T-helper 2 cell treated with Interferon-gamma antibody and Interleukin-4, amounts not matched to agents 100 ng/mL and 5 ng/mL, for 36 hours (primary cell): ENCODE results near the gene TEAD4. TPM values are rescaled to one million over a fixed set of nuclear protein-coding genes. Genes with fewer than 3 reads are reported as not detected.

Experiments used
- intact Hi-C: fragments of 100-400 bp; cut with micrococcal nuclease; formaldehyde crosslinking; loops from one replicate; pipeline ENCODE4 v1.15.1; 2023
- total RNA-seq: library from RNA; stranded (reverse); gene quantifications from 2 replicates; pipeline ENCODE4 v1.2.3, GENCODE V29; 2022

TEAD4 gene
- total RNA-seq, 1 donor from 2014 or later: 1.8 TPM

- intact Hi-C loops: no loop called here
Measured at GRCh38 chr12:2960390-2960956, 1.3 kb downstream of the TEAD4 start.

- intact Hi-C loops: no loop called here
Measured at GRCh38 chr12:2960996-2961616, 1.9 kb downstream of the TEAD4 start.

- intact Hi-C loops: no loop called here
Measured at GRCh38 chr12:2961705-2962104, 2.5 kb downstream of the TEAD4 start.

GRCh38 chr12:2963154-2963759, 4.1 kb downstream of the TEAD4 start:
- intact Hi-C loops: no loop called here

- intact Hi-C loops: no loop called here
Measured at GRCh38 chr12:2963760-2964292, 4.6 kb downstream of the TEAD4 start.

GRCh38 chr12:2967651-2968050, 8.5 kb downstream of the TEAD4 start:
- intact Hi-C loops: no loop called here

- intact Hi-C loops: no loop called here
Measured at GRCh38 chr12:2970744-2971143, 11.5 kb downstream of the TEAD4 start.

- intact Hi-C loops: no loop called here
Measured at GRCh38 chr12:2973566-2973965, 14.4 kb downstream of the TEAD4 start.

GRCh38 chr12:2974560-2974971, 15.4 kb downstream of the TEAD4 start:
- intact Hi-C loops: no loop called here

GRCh38 chr12:2976581-2976996, 17.4 kb downstream of the TEAD4 start:
- intact Hi-C loops: no loop called here

GRCh38 chr12:2977776-2978175, 18.6 kb downstream of the TEAD4 start:
- intact Hi-C loops: no loop called here

- intact Hi-C loops: no loop called here
Measured at GRCh38 chr12:2979806-2980205, 20.6 kb downstream of the TEAD4 start.

- intact Hi-C loops: no loop called here
Measured at GRCh38 chr12:2980630-2981029, 21.4 kb downstream of the TEAD4 start.

- intact Hi-C loops: no loop called here
Measured at GRCh38 chr12:2982361-2982760, 23.2 kb downstream of the TEAD4 start.

- intact Hi-C loops: no loop called here
Measured at GRCh38 chr12:2984249-2984648, 25.1 kb downstream of the TEAD4 start.

- intact Hi-C loops: no loop called here
Measured at GRCh38 chr12:2984698-2985097, 25.5 kb downstream of the TEAD4 start.

- intact Hi-C loops: no loop called here
Measured at GRCh38 chr12:2986876-2987275, 27.7 kb downstream of the TEAD4 start.

GRCh38 chr12:2988494-2988893, 29.3 kb downstream of the TEAD4 start:
- intact Hi-C loops: no loop called here

- intact Hi-C loops: no loop called here
Measured at GRCh38 chr12:2992724-2993123, 33.5 kb downstream of the TEAD4 start.

- intact Hi-C loops: no loop called here
Measured at GRCh38 chr12:2997989-2998670, 38.9 kb downstream of the TEAD4 start.

GRCh38 chr12:2998789-2999264, 39.6 kb downstream of the TEAD4 start:
- intact Hi-C loops: no loop called here

GRCh38 chr12:2999265-2999841, 40.2 kb downstream of the TEAD4 start:
- intact Hi-C loops: no loop called here
